ENCODE results near the gene ACACA. TPM values are rescaled to one million over a fixed set of nuclear protein-coding genes. Genes with fewer than 3 reads are reported as not detected.

Gene ACACA
- polyA plus RNA-seq, 1 experiment: 26.9 TPM

GRCh38 chr17:37117373-37118142 lies 289.1 kb downstream of the ACACA start:
- ChIA-PET POLR2A (no interaction called here), CTCF (interaction anchor here (0.6 to 1.3 kb wide), 4 partner anchors 20 to 58 kb away, joined by 3 to 4 read pairs (median 3); no protein-coding TSS in a partner anchor)
- no peak for TF ChIP-seq CTCF (IDR thresholded peaks at IDR 0.05; ENCODE audit: insufficient read depth, low read depth, low read length)
- H3K4me3 ChIP-seq (ENCODE audit: low read depth, low read length): no peak overlapping the region
- H3K27me3 ChIP-seq (ENCODE audit: control insufficient read depth, insufficient read depth, low read length): no peaks in the 10 kb centered on the region
- no peak for DNase-seq (ENCODE audit: low read depth)
- H3K36me3 ChIP-seq (ENCODE audit: control insufficient read depth, insufficient read depth, low read length): peaks cover 2% of the 10 kb centered on the region; the same call in 1 of the 2 replicates

GRCh38 chr17:37116671-37117185 lies 289.9 kb downstream of the ACACA start:
- CTCF ChIA-PET: interaction anchor here (1.0 kb wide), 1 partner anchor 59 kb away, joined by 3 read pairs; no protein-coding TSS in a partner anchor

GRCh38 chr17:37111329-37111728 lies 295.3 kb downstream of the ACACA start:
- peaks cover 2% of the 10 kb centered on the region for H3K36me3 ChIP-seq (ENCODE audit: control insufficient read depth, insufficient read depth, low read length)
- ChIA-PET POLR2A (no interaction called here), CTCF (interaction anchor here (0.9 to 1.2 kb wide), 3 partner anchors 8 to 128 kb away, joined by 3 read pairs; no protein-coding TSS in a partner anchor)
- no peak for TF ChIP-seq CTCF (IDR thresholded peaks at IDR 0.05; ENCODE audit: insufficient read depth, low read depth, low read length)
- DNase-seq (ENCODE audit: low read depth): no peak
- no peak overlapping the region for H3K4me3 ChIP-seq (ENCODE audit: low read depth, low read length)
- H3K27me3 ChIP-seq (ENCODE audit: control insufficient read depth, insufficient read depth, low read length): no peaks in the 10 kb centered on the region

More at GRCh38 chr17:37116671-37117185, 289.9 kb downstream of the ACACA start:
- POLR2A ChIA-PET: no interaction called here
- DNase-seq (ENCODE audit: low read depth): no peak
- Histone ChIP-seq H3K36me3 (ENCODE audit: control insufficient read depth, insufficient read depth, low read length) (peaks cover 2% of the 10 kb centered on the region; the same call in 1 of the 2 replicates), H3K27me3 (ENCODE audit: control insufficient read depth, insufficient read depth, low read length) (no peaks in the 10 kb centered on the region), H3K4me3 (ENCODE audit: low read depth, low read length) (no peak overlapping the region)
- no peak for TF ChIP-seq CTCF (IDR thresholded peaks at IDR 0.05; ENCODE audit: insufficient read depth, low read depth, low read length)

- CTCF ChIA-PET: interaction anchor here (1.2 kb wide), 1 partner anchor 63 kb away, joined by 3 read pairs; no protein-coding TSS in a partner anchor
- Histone ChIP-seq H3K27me3 (ENCODE audit: control insufficient read depth, insufficient read depth, low read length) (no peaks in the 10 kb centered on the region), H3K4me3 (ENCODE audit: low read depth, low read length) (no peak overlapping the region), H3K36me3 (ENCODE audit: control insufficient read depth, insufficient read depth, low read length) (peaks cover 2% of the 10 kb centered on the region)
- no peak for TF ChIP-seq CTCF (IDR thresholded peaks at IDR 0.05; ENCODE audit: insufficient read depth, low read depth, low read length)
- DNase-seq (ENCODE audit: low read depth): no peak
- POLR2A ChIA-PET: no interaction called here
Observed at GRCh38 chr17:37110746-37111145, 295.9 kb downstream of the ACACA start.

Data from BJ (cell line).